HL-60 (cell line): ENCODE results near the gene OSBP2.
A peak's percentile ranks its signal among the peaks of the same experiment; 100 is the strongest.
"Not testable (repeated sequence)": the region's sequence is repeated elsewhere in the genome, so short reads cannot be mapped to it uniquely, and the experiment has no call there.

Experiments used
- DNase-seq, 2 experiments: peaks; one replicate each; pipeline ENCODE4 v3.0.0-alpha.2; 2010 to 2020; ENCODE audit warnings: low read depth in 1 of 2, low spot score in 1 of 2
- H3K27ac ChIP-seq: fragments of 250-450 bp; sonication (Bioruptor Pico); replicated peaks from 2 replicates; pipeline ENCODE4 v1.5.1; 2020; ENCODE audit warnings: mild to moderate bottlenecking, moderate library complexity
- H3K27me3 ChIP-seq: fragments of 250-450 bp; sonication (Bioruptor Pico); 2 replicates; pipeline ENCODE4 v1.5.1; 2021; ENCODE audit warnings: mild to moderate bottlenecking, moderate library complexity; ENCODE audit not compliant: insufficient read depth, poor library complexity, severe bottlenecking
- H3K4me3 ChIP-seq: replicated peaks from 2 replicates; pipeline ENCODE4 v1.5.1; 2011; ENCODE audit warnings: mild to moderate bottlenecking, control low read depth, low read length; ENCODE audit not compliant: insufficient read depth
- CTCF ChIP-seq: IDR thresholded peaks from one replicate; pipeline ENCODE4 v1.5.1; 2011; ENCODE audit warnings: low read length, control low read depth, inconsistent platforms; ENCODE audit not compliant: insufficient read depth
- GABPA ChIP-seq: IDR thresholded peaks from 2 replicates; pipeline ENCODE4 v1.6.1; 2012; ENCODE audit warnings: low read depth
- POLR2AphosphoS5 ChIP-seq: IDR thresholded peaks from 2 replicates; pipeline ENCODE4 v1.6.1; 2012; ENCODE audit warnings: low read depth
- REST ChIP-seq: IDR thresholded peaks from 2 replicates; pipeline ENCODE4 v1.6.1; 2012; ENCODE audit warnings: low read depth; ENCODE audit not compliant: insufficient replicate concordance
- SPI1 ChIP-seq: IDR thresholded peaks from 2 replicates; pipeline ENCODE4 v1.6.1; 2012; ENCODE audit warnings: low read depth, mild to moderate bottlenecking, borderline replicate concordance

OSBP2 gene

GRCh38 chr22:30679895-30680690, 14.6 kb upstream of the OSBP2 start:
- not testable (repeated sequence) for H3K4me3 ChIP-seq, DNase-seq, H3K27ac ChIP-seq
- peaks cover 11% of the 10 kb centered on the region for H3K27me3 ChIP-seq

DNA sequence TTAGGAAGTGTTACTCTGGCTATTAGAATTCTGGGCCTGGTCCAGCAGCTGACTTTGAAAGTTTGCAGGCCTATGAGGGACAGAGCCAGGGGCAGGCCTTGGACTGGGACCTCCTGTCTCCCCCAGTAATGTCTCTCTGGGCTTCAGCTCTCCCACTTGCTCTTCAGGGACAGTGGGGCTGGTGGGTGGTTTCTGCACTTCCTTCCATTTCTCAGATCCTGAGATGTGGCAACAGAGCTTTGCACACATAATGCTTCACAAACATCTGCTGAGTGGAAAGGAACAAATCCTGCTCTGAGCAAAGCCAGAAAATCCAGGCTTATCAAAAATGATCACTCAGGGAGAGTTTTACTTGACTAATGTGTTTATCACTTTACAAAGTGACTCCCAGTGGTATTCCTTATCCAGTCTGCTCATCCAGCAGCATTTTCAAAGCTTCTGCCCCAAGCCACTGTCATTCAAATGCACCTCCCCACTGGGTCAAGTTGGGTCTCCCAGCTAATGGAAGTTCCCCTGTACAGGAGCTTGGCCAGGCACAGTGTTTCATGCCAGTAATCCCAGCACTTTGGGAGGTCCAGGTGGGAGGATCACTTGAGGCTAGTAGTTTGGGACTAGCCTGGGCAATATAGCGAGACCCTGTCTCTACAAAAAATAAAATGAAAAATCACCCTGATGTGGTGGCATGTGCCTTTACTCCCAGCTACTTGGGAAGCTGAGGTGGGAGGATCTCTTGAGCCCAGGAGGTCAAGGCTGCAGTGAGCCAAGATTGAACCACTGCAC, 13.5 kb upstream of the OSBP2 start:
- Histone ChIP-seq H3K27me3 (peaks cover 11% of the 10 kb centered on the region), H3K27ac (no peak overlapping the region), H3K4me3 (no peak overlapping the region)
- TF ChIP-seq GABPA (no peak), SPI1 (peak; percentile 32; the same call in 1 of the 2 replicates)
- DNase-seq = no peak

GRCh38 chr22:30681831-30682230, 12.8 kb upstream of the OSBP2 start:
- DNase-seq = no peak
- Histone ChIP-seq H3K27me3 (peaks cover 11% of the 10 kb centered on the region), H3K4me3 (no peak overlapping the region), H3K27ac (no peak overlapping the region)
- TF ChIP-seq REST (no peak), CTCF (no peak), SPI1 (no peak), POLR2AphosphoS5 (no peak), GABPA (no peak)

DNA sequence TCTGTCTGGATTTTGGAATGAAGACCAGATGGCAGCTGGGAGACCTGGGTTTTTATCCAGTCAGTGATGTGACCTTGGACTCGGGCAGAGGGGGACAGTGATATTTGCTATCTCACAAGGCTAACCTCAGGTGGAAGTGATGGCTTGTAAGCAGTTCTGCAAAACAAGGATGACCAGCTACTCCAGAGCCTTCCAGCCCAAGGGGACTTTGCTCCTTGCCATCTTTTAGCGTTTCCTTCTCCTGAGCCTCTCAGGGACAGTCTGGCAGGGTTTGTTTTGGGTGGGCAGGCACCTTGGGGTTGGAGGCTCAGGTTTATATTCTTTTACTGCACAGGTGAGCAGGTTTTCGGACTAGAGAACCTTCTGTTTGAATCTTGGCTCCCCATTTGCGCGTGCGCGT, 9.5 kb upstream of the OSBP2 start:
- no peaks in the 10 kb centered on the region for H3K27me3 ChIP-seq
- no peak overlapping the region for H3K4me3 ChIP-seq
- no peak overlapping the region for H3K27ac ChIP-seq
- DNase-seq = no peak
- TF ChIP-seq REST = no peak
- TF ChIP-seq CTCF = no peak
- no peak for TF ChIP-seq GABPA
- TF ChIP-seq POLR2AphosphoS5 = no peak
- no peak for TF ChIP-seq SPI1
